ENCODE data around the gene UBR7.
"Not testable (repeated sequence)": the region's sequence is repeated elsewhere in the genome, so short reads cannot be mapped to it uniquely, and the experiment has no call there.

UBR7 gene

GRCh38 chr14:93206793-93207467 lies at the start of gene UBR7, which contains the start of gene GON7:
TSS of gene UBR7 (plus strand) at chr14:93207256. CDS start at chr14:93207292, 36 bp downstream.
TSS of gene GON7 (minus strand) at chr14:93207065. CDS start at chr14:93207037, 28 bp downstream.
- DNase-seq (ENCODE audit: low read depth, low spot score) = peak; percentile 81

GRCh38 chr14:93158349-93158748 lies 48.7 kb upstream of the UBR7 start:
- DNase-seq (ENCODE audit: low read depth, low spot score) = not testable (repeated sequence)

- DNase-seq (ENCODE audit: low read depth, low spot score) = not testable (repeated sequence)
Observed at GRCh38 chr14:93159625-93160352, 47.3 kb upstream of the UBR7 start.

GRCh38 chr14:93160353-93160801 lies 46.7 kb upstream of the UBR7 start:
- DNase-seq (ENCODE audit: low read depth, low spot score) = no peak

- no peak for DNase-seq (ENCODE audit: low read depth, low spot score)
Observed at GRCh38 chr14:93161411-93161940, 45.6 kb upstream of the UBR7 start.

- DNase-seq (ENCODE audit: low read depth, low spot score) = no peak
Observed at GRCh38 chr14:93163564-93163963, 43.5 kb upstream of the UBR7 start.

GRCh38 chr14:93165271-93166265 lies 41.5 kb upstream of the UBR7 start:
- DNase-seq (ENCODE audit: low read depth, low spot score) = not testable (repeated sequence)

- not testable (repeated sequence) for DNase-seq (ENCODE audit: low read depth, low spot score)
Observed at GRCh38 chr14:93168610-93169009, 38.4 kb upstream of the UBR7 start.

- DNase-seq (ENCODE audit: low read depth, low spot score) = not testable (repeated sequence)
Observed at GRCh38 chr14:93169619-93170018, 37.4 kb upstream of the UBR7 start.

- DNase-seq (ENCODE audit: low read depth, low spot score) = not testable (repeated sequence)
Observed at GRCh38 chr14:93170141-93170540, 36.9 kb upstream of the UBR7 start.

GRCh38 chr14:93171376-93171775 lies 35.7 kb upstream of the UBR7 start:
- no peak for DNase-seq (ENCODE audit: low read depth, low spot score)

GRCh38 chr14:93173943-93174395 lies 33.1 kb upstream of the UBR7 start:
- DNase-seq (ENCODE audit: low read depth, low spot score) = no peak

- DNase-seq (ENCODE audit: low read depth, low spot score) = not testable (repeated sequence)
Observed at GRCh38 chr14:93174731-93175130, 32.3 kb upstream of the UBR7 start.

GRCh38 chr14:93175492-93175891 lies 31.6 kb upstream of the UBR7 start:
- DNase-seq (ENCODE audit: low read depth, low spot score) = no peak

- DNase-seq (ENCODE audit: low read depth, low spot score) = no peak
Observed at GRCh38 chr14:93183596-93184317, 23.3 kb upstream of the UBR7 start.

- DNase-seq (ENCODE audit: low read depth, low spot score) = peak; percentile 76
Observed at GRCh38 chr14:93184391-93185348, 22.4 kb upstream of the UBR7 start, which contains the start of the genes LYSET and MOAP1. TSS of gene LYSET (plus strand) at chr14:93185317. CDS start at chr14:93185406, 89 bp downstream. TSS of gene MOAP1 (minus strand) at chr14:93184897. CDS start at chr14:93184242, 655 bp downstream.

GRCh38 chr14:93185349-93185720 lies 21.7 kb upstream of the UBR7 start:
- no peak for DNase-seq (ENCODE audit: low read depth, low spot score)

GRCh38 chr14:93186466-93186865 lies 20.6 kb upstream of the UBR7 start:
- DNase-seq (ENCODE audit: low read depth, low spot score) = no peak

GRCh38 chr14:93186956-93187355 lies 20.1 kb upstream of the UBR7 start:
- DNase-seq (ENCODE audit: low read depth, low spot score) = no peak
